Muscle of leg (tissue), 11 donors: ENCODE measurements around the gene SIL1. TPM values are rescaled to one million over a fixed set of nuclear protein-coding genes. Genes with fewer than 3 reads are reported as not detected.
"Not testable (repeated sequence)": the region's sequence is repeated elsewhere in the genome, so short reads cannot be mapped to it uniquely, and the experiment has no call there.

Source experiments
- DNase-seq: peaks from one replicate; pipeline ENCODE4 v3.0.0; 2013
- H3K27ac ChIP-seq: one replicate; pipeline ENCODE4 v1.5.1; 2013; ENCODE audit warnings: mild to moderate bottlenecking, low read length, control low read depth
- H3K27me3 ChIP-seq: one replicate; pipeline ENCODE4 v1.6.1; 2013; ENCODE audit warnings: low read length; ENCODE audit not compliant: control insufficient read depth, insufficient read depth
- H3K36me3 ChIP-seq: one replicate; pipeline ENCODE4 v1.6.1; 2013; ENCODE audit warnings: low read length; ENCODE audit not compliant: control insufficient read depth, insufficient read depth
- H3K4me1 ChIP-seq: one replicate; pipeline ENCODE4 v1.6.1; 2013; ENCODE audit warnings: low read length; ENCODE audit not compliant: control insufficient read depth, insufficient read depth
- H3K4me3 ChIP-seq: one replicate; pipeline ENCODE4 v1.5.1; 2013; ENCODE audit warnings: low read length, control low read depth
- H3K9me3 ChIP-seq: replicated peaks from 2 replicates; pipeline ENCODE4 v1.6.1; 2013; ENCODE audit warnings: low read depth, low read length; ENCODE audit not compliant: control insufficient read depth
- WGBS: methylation state at CpG from one replicate; pipeline ENCODE4 v1.1.5; 2013; ENCODE audit warnings: missing lambda C conversion rate; ENCODE audit not compliant: insufficient coverage; 5-methylcytosine and 5-hydroxymethylcytosine counted together
- polyA plus RNA-seq, 8 donors: library from polyadenylated mRNA; unstranded; fragments of 120-200 nt; gene quantifications; one replicate each; pipeline versions ENCODE4 v1.2.1 to v1.2.3, GENCODE V29; 2013; ENCODE audit warnings: inconsistent platforms in 1 of 8, low replicate concordance in 1 of 8; ENCODE audit not compliant: insufficient read length in 8 of 8, insufficient read depth in 1 of 8
- total RNA-seq: library from RNA; stranded (reverse); fragments of 120-200 nt; gene quantifications from one replicate; pipeline ENCODE4 v1.2.4, GENCODE V29; 2013

Gene SIL1
- total and polyA plus RNA-seq, 9 donors, result 20.0 to 34.7 (median 26.4) TPM

GRCh38 chr5:138922494-138922893 lies 275.7 kb downstream of the SIL1 start:
- 80% methylated on average over 1 of the region's 2 CpGs for WGBS
- Histone ChIP-seq H3K4me1 (peaks cover 11% of the 10 kb centered on the region), H3K36me3 (peaks cover 41% of the 10 kb centered on the region), H3K4me3 (no peak overlapping the region), H3K9me3 (no peaks in the 10 kb centered on the region), H3K27me3 (no peaks in the 10 kb centered on the region), H3K27ac (no peak overlapping the region)
- DNase-seq, result no peak

DNA sequence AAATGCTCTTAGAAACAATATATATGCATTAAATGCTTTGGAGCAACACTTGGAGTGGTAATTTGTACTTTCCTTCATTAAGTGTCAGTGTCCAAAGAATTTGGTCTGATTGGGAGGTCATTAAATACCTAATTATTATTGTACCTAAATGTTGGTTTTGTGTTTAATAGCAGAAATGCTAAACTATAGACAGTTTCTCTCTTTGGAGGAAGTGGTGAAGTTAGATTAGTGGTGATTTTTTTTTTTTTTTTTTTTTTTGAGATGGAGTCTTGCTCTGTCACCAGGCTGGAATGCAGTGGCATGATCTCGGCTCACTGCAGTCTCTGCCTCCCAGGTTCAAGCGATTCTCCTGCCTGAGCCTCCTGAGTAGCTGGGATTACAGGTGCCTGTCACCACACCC lies 276.8 kb downstream of the SIL1 start:
- peaks cover 32% of the 10 kb centered on the region for H3K36me3 ChIP-seq
- not testable (repeated sequence) for H3K4me3 ChIP-seq, DNase-seq, H3K4me1 ChIP-seq, H3K9me3 ChIP-seq, H3K27me3 ChIP-seq, H3K27ac ChIP-seq
- no CpG with 5 or more reads among the region's 2 CpGs for WGBS

DNA sequence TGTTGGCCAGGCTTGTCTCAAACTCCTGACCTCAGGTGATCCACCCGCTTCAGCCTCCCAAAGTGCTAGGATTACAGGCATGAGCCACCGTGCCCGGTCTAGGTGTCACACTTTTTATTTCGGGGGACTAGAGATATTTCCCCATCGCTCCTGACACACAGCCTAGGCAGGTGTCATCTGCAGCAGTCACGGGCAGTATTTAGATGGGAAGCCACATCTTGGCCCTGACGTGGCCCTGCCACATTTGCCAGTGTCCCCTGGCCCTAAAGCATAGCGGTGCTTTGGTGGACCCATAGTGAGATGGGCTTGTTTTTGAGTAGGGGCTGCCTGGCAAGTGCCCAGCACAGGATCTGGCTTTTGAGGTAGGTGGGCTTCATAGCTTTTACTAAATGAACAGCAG lies 278.0 kb downstream of the SIL1 start:
- H3K4me3 ChIP-seq, result no peak overlapping the region
- no peak for DNase-seq
- no peak overlapping the region for H3K27ac ChIP-seq
- no peaks in the 10 kb centered on the region for H3K4me1 ChIP-seq
- H3K9me3 ChIP-seq, result no peaks in the 10 kb centered on the region
- no peaks in the 10 kb centered on the region for H3K27me3 ChIP-seq
- H3K36me3 ChIP-seq, result peaks cover 21% of the 10 kb centered on the region
- WGBS, result 94% methylated on average over 7 of the region's 8 CpGs

DNA sequence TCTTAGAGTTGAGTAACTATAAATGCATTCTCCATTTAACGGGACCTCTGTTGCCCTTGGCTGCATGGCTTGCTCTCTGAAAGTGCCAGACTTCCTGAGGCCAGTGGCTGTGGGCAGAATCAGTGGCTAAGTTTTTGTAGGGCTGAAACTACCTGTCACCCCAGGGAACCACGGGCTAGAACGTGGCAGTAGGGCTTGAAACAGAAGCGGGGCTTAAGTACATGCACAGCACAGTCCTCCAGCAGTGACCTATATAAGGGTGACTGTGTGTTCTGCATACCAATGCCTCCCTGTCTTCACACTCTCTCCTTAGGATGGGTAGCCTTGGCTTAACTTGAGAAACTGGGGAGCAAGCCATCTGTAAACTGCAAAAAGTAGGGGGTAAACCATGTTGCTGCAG lies 279.5 kb downstream of the SIL1 start:
- DNase-seq, result no peak
- Histone ChIP-seq H3K9me3 (no peaks in the 10 kb centered on the region), H3K4me1 (no peaks in the 10 kb centered on the region), H3K27ac (no peak overlapping the region), H3K4me3 (no peak overlapping the region), H3K36me3 (peaks cover 21% of the 10 kb centered on the region), H3K27me3 (no peaks in the 10 kb centered on the region)
- WGBS, result 83% methylated on average over 1 of the region's 4 CpGs

DNA sequence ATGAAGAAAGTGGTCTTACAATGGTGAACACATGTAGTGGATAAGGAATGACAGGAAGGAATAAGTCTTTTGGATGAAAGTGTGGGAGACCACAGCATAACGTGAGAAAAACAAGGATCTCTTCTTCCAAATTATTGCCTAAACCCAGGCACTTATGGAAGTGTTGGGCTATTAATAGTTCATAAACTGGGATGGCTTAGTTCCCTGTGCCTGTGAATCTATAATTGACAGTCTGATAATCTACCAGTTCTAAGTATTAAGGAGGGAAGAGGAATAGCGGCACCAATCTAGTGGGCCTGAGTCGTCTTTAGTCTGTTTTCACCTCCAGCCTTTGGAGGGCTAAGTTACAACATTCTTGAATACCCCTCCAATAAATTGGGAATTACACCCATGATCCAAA lies 283.8 kb downstream of the SIL1 start:
- Histone ChIP-seq H3K4me3 (no peak overlapping the region), H3K27me3 (no peaks in the 10 kb centered on the region), H3K27ac (no peak overlapping the region), H3K36me3 (peaks cover 32% of the 10 kb centered on the region), H3K4me1 (no peaks in the 10 kb centered on the region), H3K9me3 (no peaks in the 10 kb centered on the region)
- WGBS, result no CpG with 5 or more reads among the region's 3 CpGs
- DNase-seq, result no peak

DNA sequence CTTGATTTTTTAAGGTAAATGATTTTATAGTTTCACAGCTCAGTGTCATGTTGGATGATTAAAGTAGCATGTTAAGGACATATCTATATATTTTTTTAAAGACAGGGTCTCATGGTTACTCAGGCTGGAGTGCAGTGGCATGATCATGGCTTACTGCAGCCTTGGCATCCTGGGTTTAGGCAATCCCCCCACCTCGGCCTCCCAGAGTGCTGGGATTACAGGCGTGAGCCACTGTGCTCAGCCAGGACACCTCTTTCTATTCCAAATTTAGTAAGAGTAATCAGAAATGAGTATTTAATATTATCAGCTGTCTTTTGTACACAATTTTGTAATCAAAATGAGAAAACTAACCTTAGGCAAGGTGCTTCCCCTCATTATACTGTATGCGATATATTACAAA lies 284.4 kb downstream of the SIL1 start:
- no peak for DNase-seq
- WGBS, result no CpG with 5 or more reads among the region's 3 CpGs
- Histone ChIP-seq H3K36me3 (peaks cover 33% of the 10 kb centered on the region), H3K4me1 (no peaks in the 10 kb centered on the region), H3K4me3 (no peak overlapping the region), H3K9me3 (no peaks in the 10 kb centered on the region), H3K27ac (no peak overlapping the region), H3K27me3 (no peaks in the 10 kb centered on the region)

- Histone ChIP-seq H3K36me3 (peaks cover 35% of the 10 kb centered on the region), H3K9me3 (no peaks in the 10 kb centered on the region), H3K4me3 (no peak overlapping the region), H3K27me3 (no peaks in the 10 kb centered on the region), H3K4me1 (no peaks in the 10 kb centered on the region), H3K27ac (no peak overlapping the region)
- 90% methylated on average over 3 of the region's 4 CpGs for WGBS
- DNase-seq, result no peak
Measured at GRCh38 chr5:138912093-138912492, 286.1 kb downstream of the SIL1 start.

DNA sequence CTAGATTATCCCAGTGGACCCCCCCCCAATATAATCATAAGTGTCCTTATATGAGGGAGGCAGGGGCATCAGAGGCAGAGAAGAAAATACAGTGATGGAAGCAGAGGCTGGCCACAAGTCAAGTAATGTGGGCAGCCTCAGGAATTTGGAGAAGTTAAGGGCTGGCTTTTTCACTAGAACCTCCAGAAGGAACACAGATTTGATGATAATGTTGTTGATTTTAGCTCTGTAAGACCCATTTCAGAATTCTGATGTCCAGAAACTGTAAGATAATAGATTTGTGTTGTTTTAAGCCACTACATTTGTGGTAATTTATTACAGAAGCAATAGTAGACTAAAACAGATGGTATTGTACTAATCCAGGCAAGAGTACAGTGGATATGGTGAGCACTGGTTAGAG lies 286.7 kb downstream of the SIL1 start:
- Histone ChIP-seq H3K4me3 (no peak overlapping the region), H3K27ac (no peak overlapping the region), H3K4me1 (no peaks in the 10 kb centered on the region), H3K36me3 (peaks cover 39% of the 10 kb centered on the region), H3K9me3 (no peaks in the 10 kb centered on the region), H3K27me3 (no peaks in the 10 kb centered on the region)
- DNase-seq, result no peak

DNA sequence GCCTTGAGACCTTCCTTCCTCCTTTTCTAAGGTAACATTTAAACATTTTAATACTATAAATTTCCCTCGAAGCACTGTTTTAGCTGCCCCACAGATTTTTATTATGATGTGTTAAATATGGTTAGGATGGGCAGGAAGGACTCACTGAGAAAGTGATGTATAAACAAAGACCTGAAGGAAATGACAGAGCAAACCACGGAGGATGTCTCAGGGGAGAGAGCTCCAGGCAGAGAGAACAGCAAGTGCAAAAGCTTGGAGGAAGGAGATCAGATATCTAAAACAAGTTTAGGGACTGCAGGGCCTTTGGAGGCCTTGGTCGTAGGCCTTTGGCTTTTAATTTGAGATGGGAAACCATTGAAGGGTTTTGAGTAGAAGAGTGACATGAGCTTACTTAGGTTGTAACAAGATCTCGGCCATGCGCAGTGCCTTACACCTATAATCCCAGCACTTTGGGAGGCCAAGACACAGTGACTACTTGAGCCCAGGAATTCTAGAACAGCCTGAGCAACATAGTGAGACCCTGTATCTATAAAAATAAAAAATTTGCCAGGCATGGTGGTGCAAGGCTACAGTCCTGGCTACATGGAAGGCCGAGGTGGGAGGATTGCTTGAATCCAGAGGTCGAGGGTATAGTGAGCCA lies 287.5 kb downstream of the SIL1 start:
- DNase-seq, result no peak
- no peaks in the 10 kb centered on the region for H3K27me3 ChIP-seq
- peaks cover 43% of the 10 kb centered on the region for H3K36me3 ChIP-seq
- H3K9me3 ChIP-seq, result no peaks in the 10 kb centered on the region
- no peak overlapping the region for H3K4me3 ChIP-seq
- H3K27ac ChIP-seq, result no peak overlapping the region
- H3K4me1 ChIP-seq, result no peaks in the 10 kb centered on the region
- WGBS, result 74% methylated on average over 4 of the region's 7 CpGs

DNA sequence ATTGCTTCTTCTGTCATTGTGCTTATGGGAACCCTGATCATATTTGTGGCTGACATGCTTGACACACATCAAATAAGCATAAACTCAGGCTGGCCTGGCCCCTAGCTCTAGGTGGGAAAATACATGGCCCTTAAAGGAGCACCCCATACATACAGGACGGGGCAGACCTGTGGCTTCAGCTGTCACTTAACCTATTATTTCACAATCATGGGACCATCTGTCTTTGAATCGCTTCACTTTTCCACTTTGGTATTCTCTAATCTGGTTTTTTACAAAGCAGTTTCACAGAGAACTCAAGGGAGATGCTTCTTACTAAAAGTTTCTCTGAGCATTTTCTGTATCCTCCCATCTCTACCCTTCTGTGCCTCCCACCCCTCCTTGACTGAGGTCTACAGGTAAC lies 288.4 kb downstream of the SIL1 start:
- no peaks in the 10 kb centered on the region for H3K4me1 ChIP-seq
- no peak for DNase-seq
- peaks cover 51% of the 10 kb centered on the region for H3K36me3 ChIP-seq
- WGBS, result 100% methylated on average over 2 of the region's 2 CpGs
- no peaks in the 10 kb centered on the region for H3K9me3 ChIP-seq
- no peak overlapping the region for H3K4me3 ChIP-seq
- no peak overlapping the region for H3K27ac ChIP-seq
- no peaks in the 10 kb centered on the region for H3K27me3 ChIP-seq

- Histone ChIP-seq H3K4me3 (no peak overlapping the region), H3K4me1 (no peaks in the 10 kb centered on the region), H3K27ac (no peak overlapping the region), H3K36me3 (peaks cover 53% of the 10 kb centered on the region), H3K9me3 (no peaks in the 10 kb centered on the region), H3K27me3 (no peaks in the 10 kb centered on the region)
- DNase-seq, result no peak
- WGBS, result no CpG with 5 or more reads among the region's 1 CpG
Measured at GRCh38 chr5:138905541-138905940, 292.6 kb downstream of the SIL1 start.
